Aorta (tissue), 5 donors: ENCODE measurements around the gene PRTG. TPM values are rescaled to one million over a fixed set of nuclear protein-coding genes. Genes with fewer than 3 reads are reported as not detected.

ENCODE experiments used
- ATAC-seq: fragments of 200-7000 bp; cut with Tn5 transposase; one replicate; pipeline ENCODE4 v1.9.1; 2022; ENCODE audit warnings: moderate library complexity; ENCODE audit not compliant: low FRiP score
- DNase-seq, 2 donors: peaks; one replicate each; pipeline ENCODE4 v3.0.0-alpha.2; 2020
- H3K27ac ChIP-seq, 2 donors: one replicate each; pipeline ENCODE4 v1.5.1; 2013; ENCODE audit warnings: low read length in 2 of 2, mild to moderate bottlenecking in 2 of 2, moderate library complexity in 2 of 2, control low read depth in 1 of 2, inconsistent platforms in 1 of 2, low read depth in 1 of 2
- H3K27me3 ChIP-seq, 2 donors: one replicate each; pipeline ENCODE4 v1.6.1; 2013; ENCODE audit warnings: control low read depth in 1 of 2, low read length in 1 of 2, mild to moderate bottlenecking in 1 of 2, moderate library complexity in 1 of 2; ENCODE audit not compliant: insufficient read depth in 2 of 2, control insufficient read depth in 1 of 2
- H3K36me3 ChIP-seq, 2 donors: one replicate each; pipeline ENCODE4 v1.6.1; 2013; ENCODE audit warnings: control low read depth in 1 of 2, low read length in 1 of 2, mild to moderate bottlenecking in 1 of 2; ENCODE audit not compliant: insufficient read depth in 2 of 2, control insufficient read depth in 1 of 2
- H3K4me1 ChIP-seq, 2 donors: one replicate each; pipeline ENCODE4 v1.6.1; 2013; ENCODE audit warnings: low read length in 2 of 2, control low read depth in 1 of 2, mild to moderate bottlenecking in 1 of 2, moderate library complexity in 1 of 2; ENCODE audit not compliant: insufficient read depth in 2 of 2, control insufficient read depth in 1 of 2
- H3K4me3 ChIP-seq, 2 donors: one replicate each; pipeline ENCODE4 v1.5.1; 2013; ENCODE audit warnings: low read length in 2 of 2, control low read depth in 1 of 2, mild to moderate bottlenecking in 1 of 2
- H3K9me3 ChIP-seq: one replicate; pipeline ENCODE4 v1.6.1; 2013; ENCODE audit warnings: mild to moderate bottlenecking, low read length; ENCODE audit not compliant: control insufficient read depth
- WGBS, 2 donors: extraction: QIAGEN DNeasy Blood & Tissue Kit; methylation state at CpG; one replicate each; pipeline ENCODE4 v1.1.7; 2013; 5-methylcytosine and 5-hydroxymethylcytosine counted together
- intact Hi-C, 2 donors: fragments of 100-400 bp; cut with DNase I; formaldehyde crosslinking; loops; one replicate each; pipeline versions ENCODE4 v1.14.2 to v1.15.0; 2022
- polyA plus RNA-seq, 2 donors: library from polyadenylated mRNA; stranded (reverse); fragments of 200-250 nt; gene quantifications; one replicate each; pipeline ENCODE4 v1.2.3, GENCODE V29; 2013
- total RNA-seq, 2 donors: library from RNA; stranded (reverse); fragmentation: NEBNext Ultra II Directional; extraction: Animal tissue kit (Norgen Biotek cat#: 25700); gene quantifications; one replicate each; pipeline ENCODE4 v1.2.1, GENCODE V29; 2021
- donor health status: healthy with polysubstance abuse.
- donor health status: Bipolar disorder and iron deficiency.
- donor health status: DM: no; HTN: no; CAD: no.
- donor health status: DM: no; HTN: no; CAD: no.
- donor health status: DM: yes; HTN: yes; CAD: no.

PRTG gene
- total and polyA plus RNA-seq, 4 donors: 0.13 to 4.4 (median 2.1) TPM; not detected in 1

DNA sequence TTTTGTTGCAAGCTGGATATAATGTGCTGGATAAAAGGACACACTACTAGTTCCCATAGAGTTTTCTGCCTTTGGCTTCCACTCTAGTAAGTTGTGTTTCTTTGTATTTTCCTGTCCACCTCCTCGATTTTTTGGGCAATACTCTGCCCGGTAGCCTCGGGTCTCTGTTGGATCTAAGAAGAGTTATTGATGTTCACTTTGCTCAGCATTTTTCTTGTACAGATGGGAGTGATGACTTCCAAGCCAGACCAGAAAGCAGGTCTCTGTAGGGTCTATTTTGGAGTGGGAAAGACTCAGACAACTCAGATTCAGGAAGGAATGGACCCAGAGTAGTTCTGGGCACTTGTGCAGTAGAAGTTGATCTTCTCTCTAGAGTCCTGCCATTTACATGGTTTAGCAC lies 36.0 kb upstream of the PRTG start:
- Histone ChIP-seq H3K4me3 (no peak overlapping the region), H3K27me3 (no peaks in the 10 kb centered on the region), H3K9me3 (no peaks in the 10 kb centered on the region), H3K27ac (no peak overlapping the region), H3K4me1 (no peaks in the 10 kb centered on the region), H3K36me3 (no peaks in the 10 kb centered on the region)
- intact Hi-C loops: no loop called here
- DNase-seq (no peak), ATAC-seq (no peak)
- WGBS, 2 donors: 46 to 61% methylated on average over 3 of the region's 3 CpGs

DNA sequence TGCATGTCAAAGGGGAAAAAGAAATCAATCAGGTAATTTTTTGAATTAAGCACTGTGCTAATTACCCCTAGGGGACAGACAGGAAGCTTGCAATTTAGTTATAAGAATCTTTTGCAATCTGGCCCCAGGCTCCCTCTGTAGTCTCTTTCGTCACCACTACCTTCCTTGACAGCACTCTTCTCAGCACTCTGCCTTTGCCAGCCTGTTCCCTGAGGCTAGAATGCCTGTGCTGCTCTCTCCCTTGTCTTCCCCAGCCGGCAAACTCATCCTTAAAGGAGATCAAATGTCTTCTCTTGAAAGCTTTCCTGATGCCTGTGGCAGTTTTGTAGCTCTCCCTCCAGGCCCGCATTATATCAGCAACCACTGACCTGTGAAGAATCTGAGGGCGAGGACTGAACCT lies 32.4 kb upstream of the PRTG start:
- Histone ChIP-seq H3K27ac (no peak overlapping the region), H3K9me3 (no peaks in the 10 kb centered on the region), H3K27me3 (no peaks in the 10 kb centered on the region), H3K4me3 (no peak overlapping the region), H3K36me3 (no peaks in the 10 kb centered on the region), H3K4me1 (no peaks in the 10 kb centered on the region)
- intact Hi-C loops: no loop called here
- no peak for ATAC-seq
- 81 to 86% methylated on average over 4 of the region's 4 CpGs for WGBS, 2 donors
- no peak for DNase-seq

DNA sequence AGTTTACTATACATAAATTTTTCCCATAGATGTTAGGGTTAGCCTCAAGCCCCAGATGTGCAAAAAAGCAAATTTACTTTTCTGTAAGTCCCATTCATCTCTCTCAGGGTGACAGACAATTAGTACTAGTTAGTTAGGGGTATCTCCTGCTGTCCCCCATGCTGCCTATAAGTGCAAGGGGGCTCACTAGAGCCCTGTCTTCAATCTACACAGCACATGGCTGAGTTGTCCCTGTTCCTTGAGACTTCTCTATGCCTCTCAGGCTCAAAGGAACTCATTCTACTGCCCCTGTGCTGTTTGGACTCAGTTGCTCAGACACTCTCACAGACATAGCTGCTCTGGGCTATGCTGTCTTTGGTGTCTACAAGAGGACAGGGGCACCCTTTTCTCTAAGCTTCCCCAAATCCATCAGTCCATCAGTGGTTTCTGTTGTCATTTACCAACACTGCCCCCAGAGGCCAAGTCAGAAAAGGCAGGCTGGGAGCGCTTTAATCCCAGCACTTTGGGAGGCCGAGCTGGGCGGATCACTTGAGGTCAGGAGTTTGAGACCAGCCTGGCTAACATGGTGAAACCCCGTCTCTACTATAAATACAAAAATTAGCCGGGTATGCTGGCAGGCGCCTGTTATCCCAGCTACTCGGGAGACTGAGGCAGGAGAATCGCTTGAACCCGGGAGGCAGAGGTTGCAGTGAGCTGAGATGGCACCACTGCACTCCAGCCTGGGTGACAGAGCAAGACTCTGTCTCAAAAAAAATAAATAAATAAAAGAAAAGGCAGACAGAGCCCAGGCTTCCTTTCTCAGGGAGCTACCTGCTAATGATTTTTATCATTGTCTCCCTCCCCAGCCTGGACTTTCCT lies 31.4 kb upstream of the PRTG start:
- no peaks in the 10 kb centered on the region for H3K9me3 ChIP-seq
- intact Hi-C loops: no loop called here
- no peaks in the 10 kb centered on the region for H3K27me3 ChIP-seq
- H3K36me3 ChIP-seq: no peaks in the 10 kb centered on the region
- H3K4me1 ChIP-seq: no peaks in the 10 kb centered on the region
- WGBS, 2 donors: 54% methylated on average over 9 of the region's 9 CpGs
- DNase-seq (peak in 1 of 2 donors; percentile 48), ATAC-seq (no peak)
- no peak overlapping the region for H3K4me3 ChIP-seq
- no peak overlapping the region for H3K27ac ChIP-seq

DNA sequence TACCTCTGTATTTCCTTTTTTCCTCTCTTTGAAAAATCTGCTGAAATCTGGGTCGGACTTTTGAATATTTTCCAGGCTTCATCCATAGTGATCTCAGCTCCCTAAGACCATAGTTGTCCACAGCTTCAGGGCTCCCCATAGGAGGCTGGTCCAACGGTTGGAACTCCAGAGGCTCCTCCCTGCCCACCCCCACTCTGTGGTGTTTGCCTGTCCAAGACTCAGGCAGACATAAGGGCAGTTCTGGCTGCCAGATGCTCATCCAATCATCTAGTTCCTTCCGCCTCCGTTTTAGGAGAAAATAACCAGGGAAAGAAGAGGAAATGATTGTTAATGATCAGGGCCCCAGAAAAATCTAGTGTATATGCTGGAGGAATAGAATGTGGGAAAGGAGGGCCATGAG lies 27.9 kb upstream of the PRTG start:
- no peak overlapping the region for H3K4me3 ChIP-seq
- H3K4me1 ChIP-seq: no peaks in the 10 kb centered on the region
- no peak overlapping the region for H3K27ac ChIP-seq
- no peaks in the 10 kb centered on the region for H3K27me3 ChIP-seq
- ATAC-seq: no peak
- H3K36me3 ChIP-seq: no peaks in the 10 kb centered on the region
- WGBS, 2 donors: 45 to 47% methylated on average over 4 of the region's 4 CpGs
- intact Hi-C loops: no loop called here
- no peak for DNase-seq
- H3K9me3 ChIP-seq: no peaks in the 10 kb centered on the region

DNA sequence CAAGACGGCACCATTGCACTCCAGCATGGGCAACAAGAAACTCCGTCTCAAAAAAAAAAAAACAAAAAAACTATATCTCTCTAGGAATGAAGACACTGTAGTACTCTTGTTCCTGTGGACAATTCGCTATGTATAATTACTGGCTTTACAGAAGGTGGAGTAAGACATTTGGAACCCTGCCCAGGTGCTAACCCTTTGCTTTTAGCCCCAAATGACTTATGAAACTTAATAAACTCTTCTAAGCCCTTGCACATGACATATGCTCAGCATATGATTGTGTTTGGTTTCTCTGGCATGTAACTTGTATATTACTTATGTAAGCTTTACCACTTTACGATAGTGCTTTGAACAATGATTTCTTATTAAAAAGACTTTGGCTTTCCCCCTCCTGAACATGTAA lies 27.3 kb upstream of the PRTG start:
- no peak for ATAC-seq

DNA sequence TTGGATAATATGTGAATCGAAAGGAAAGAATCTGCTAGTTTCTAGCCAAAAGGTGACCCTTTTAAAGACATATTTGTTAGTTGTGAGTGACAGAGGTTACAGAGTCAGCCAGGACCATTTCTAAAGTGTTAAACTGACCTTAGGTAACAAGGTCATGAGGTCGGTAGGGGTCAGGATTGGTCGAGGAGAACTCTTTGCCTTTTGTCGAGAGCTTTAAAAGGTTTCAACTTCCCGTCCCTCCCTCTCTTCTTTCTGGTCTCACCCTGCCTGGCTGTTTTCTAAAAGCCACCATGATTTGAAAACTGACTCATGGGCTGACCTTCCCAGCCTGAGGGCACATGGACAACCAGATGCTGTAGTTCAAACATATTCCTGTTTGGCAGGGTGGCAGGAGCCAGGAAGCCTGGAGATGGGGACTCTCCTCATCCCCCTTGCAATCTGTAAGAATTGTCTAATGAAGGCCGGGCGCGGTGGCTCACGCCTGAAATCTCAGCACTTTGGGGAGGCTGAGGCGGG lies 25.8 kb upstream of the PRTG start:
- H3K27me3 ChIP-seq: no peaks in the 10 kb centered on the region
- intact Hi-C loops: no loop called here
- no peaks in the 10 kb centered on the region for H3K9me3 ChIP-seq
- H3K4me3 ChIP-seq: no peak overlapping the region
- no peak overlapping the region for H3K27ac ChIP-seq
- no peaks in the 10 kb centered on the region for H3K36me3 ChIP-seq
- no peak for DNase-seq
- WGBS, 2 donors: 76 to 77% methylated on average over 10 of the region's 10 CpGs
- H3K4me1 ChIP-seq: no peaks in the 10 kb centered on the region
- no peak for ATAC-seq

More for the DNA sequence above, 27.3 kb upstream of the PRTG start:
- WGBS, 2 donors: 81 to 82% methylated on average over 4 of the region's 4 CpGs
- DNase-seq: no peak
- Histone ChIP-seq H3K9me3 (no peaks in the 10 kb centered on the region), H3K4me3 (no peak overlapping the region), H3K36me3 (no peaks in the 10 kb centered on the region), H3K4me1 (no peaks in the 10 kb centered on the region), H3K27me3 (no peaks in the 10 kb centered on the region), H3K27ac (no peak overlapping the region)
- intact Hi-C loops: no loop called here

DNA sequence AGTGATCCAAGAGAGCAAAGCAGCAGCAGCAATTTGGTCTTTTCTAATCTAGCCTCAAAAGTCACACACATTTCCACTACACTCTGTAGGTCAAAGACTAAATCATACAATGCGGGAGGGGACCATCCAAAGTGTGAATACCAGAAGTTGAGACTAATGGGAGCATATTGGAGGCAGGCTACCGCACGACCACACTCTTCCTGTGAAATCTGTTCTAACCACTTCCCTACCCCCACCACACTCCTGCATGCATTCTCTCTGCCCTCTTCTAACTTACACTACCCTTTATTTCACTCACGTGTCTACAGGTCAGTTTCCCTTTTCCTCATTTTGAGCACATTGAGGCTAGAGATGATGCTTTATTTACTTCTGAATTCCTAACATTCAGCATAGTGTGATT lies 23.7 kb upstream of the PRTG start:
- DNase-seq (no peak), ATAC-seq (no peak)
- H3K9me3 ChIP-seq: no peaks in the 10 kb centered on the region
- no peak overlapping the region for H3K4me3 ChIP-seq
- intact Hi-C loops: no loop called here
- no peak overlapping the region for H3K27ac ChIP-seq
- no peaks in the 10 kb centered on the region for H3K4me1 ChIP-seq
- H3K36me3 ChIP-seq: no peaks in the 10 kb centered on the region
- WGBS, 2 donors: 80% methylated on average over 4 of the region's 4 CpGs
- no peaks in the 10 kb centered on the region for H3K27me3 ChIP-seq

DNA sequence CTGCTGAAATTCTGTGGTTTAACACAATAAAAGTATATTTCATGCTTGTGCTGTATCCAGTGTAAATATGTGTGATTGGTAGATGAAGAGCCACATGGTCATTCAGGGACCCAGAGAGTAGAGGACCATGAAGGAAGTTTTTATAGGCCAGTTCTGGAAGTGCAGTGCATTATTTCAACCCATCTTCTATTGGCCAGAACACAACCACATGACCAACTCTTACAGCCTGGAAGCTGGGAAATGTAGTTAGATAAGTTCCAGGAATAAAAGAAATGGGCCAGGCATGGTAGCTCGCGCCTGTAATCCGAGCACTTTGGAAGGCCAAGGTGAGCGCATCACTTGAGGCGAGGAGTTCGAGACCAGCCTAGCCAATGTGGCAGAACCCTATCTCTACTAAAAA lies 21.4 kb upstream of the PRTG start:
- intact Hi-C loops: no loop called here
- no peak for ATAC-seq
- 90 to 94% methylated on average over 6 of the region's 6 CpGs for WGBS, 2 donors

DNA sequence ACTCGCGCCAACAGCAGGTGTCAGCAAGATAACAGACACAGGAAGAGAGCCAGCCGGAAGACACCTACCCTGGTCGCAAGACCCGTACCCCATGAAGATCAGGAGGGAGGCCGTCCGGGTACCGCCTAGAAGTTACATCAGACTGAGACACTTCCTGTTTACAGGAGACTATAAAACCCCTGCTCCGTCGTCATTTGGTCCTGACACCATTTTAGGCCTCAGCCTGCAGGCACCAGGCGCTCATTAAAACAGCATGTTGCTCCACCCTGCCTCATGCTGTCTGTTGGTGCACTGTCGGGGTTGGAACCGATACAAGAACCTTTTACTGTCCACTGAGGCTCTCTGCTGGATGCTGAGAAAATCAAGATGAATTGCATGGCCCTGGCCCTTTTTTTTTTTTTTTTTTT lies 15.6 kb upstream of the PRTG start:
- Histone ChIP-seq H3K27me3 (no peaks in the 10 kb centered on the region), H3K9me3 (no peaks in the 10 kb centered on the region), H3K27ac (no peak overlapping the region), H3K36me3 (no peaks in the 10 kb centered on the region), H3K4me1 (no peaks in the 10 kb centered on the region), H3K4me3 (no peak overlapping the region)
- WGBS, 2 donors: 76 to 79% methylated on average over 13 of the region's 13 CpGs
- ATAC-seq (no peak), DNase-seq (no peak)
- intact Hi-C loops: no loop called here

More for the DNA sequence above, 21.4 kb upstream of the PRTG start:
- Histone ChIP-seq H3K27ac (no peak overlapping the region), H3K9me3 (no peaks in the 10 kb centered on the region), H3K27me3 (no peaks in the 10 kb centered on the region), H3K4me3 (no peak overlapping the region), H3K4me1 (no peaks in the 10 kb centered on the region), H3K36me3 (no peaks in the 10 kb centered on the region)
- no peak for DNase-seq
